GM21526 (cell line): ENCODE data around the gene RASSF1.

Experiments used
- ATAC-seq: cut with Tn5 transposase; IDR thresholded peaks from one replicate; pipeline ENCODE4 v1.9.1; 2021; ENCODE audit warnings: moderate library complexity; ENCODE audit not compliant: unreplicated experiment, low FRiP score

The RASSF1 gene

DNA sequence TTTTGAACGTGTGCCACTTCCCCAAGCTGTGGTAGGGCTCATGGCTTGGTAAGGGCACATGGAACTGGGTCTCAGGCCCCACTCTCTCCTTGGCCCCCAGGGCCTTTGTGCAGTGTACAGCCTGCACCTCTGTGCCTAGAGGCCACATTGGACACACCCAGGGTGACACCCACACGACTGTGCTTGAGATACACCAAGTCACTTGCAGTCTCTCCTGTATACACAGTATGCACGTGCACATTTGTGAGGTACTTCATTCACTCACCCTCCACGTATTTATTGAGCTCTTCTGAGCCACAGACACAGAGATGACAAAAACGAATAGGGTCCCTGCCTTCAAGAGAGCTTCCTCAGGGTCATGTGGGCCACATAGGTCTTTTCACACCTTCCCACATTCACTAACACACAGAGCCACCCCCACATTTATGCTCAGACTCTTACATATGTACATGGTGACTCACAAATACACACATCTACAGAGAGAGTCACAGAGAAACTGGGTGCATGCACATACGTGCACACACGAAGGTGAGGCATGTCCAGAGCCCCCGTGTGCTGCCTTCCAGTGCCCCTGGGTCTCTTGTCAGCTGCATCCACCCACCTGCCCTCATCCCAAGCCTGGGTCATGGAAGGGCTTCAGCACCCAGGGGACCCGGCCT is 28.5 kb upstream of the RASSF1 start:
- no peak for ATAC-seq

DNA sequence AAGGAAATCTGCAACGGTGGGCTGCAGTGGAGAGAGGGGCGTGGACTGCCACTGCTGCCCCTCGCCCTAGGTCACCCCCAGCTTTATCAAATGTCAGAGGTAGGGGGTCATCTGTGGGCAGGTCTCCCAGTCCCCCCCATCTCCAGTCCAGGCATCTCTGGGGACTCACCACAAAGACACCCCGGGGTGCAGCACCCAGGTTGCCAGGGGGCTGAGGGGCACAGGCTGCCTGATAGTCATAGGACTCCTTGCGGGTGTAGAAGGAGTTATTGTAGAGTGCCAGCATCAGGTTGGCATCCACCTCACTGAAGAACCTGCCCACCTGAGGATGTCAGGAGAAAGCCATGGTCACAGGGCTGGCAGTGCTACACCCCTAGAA is 25.2 kb upstream of the RASSF1 start:
- no peak for ATAC-seq

GRCh38 chr3:50365080-50365841 is 24.6 kb upstream of the RASSF1 start:
- peak; percentile 70 for ATAC-seq

- ATAC-seq, result no peak
These were observed 24.0 kb upstream of the RASSF1 start for GRCh38 chr3:50364573-50365079.

DNA sequence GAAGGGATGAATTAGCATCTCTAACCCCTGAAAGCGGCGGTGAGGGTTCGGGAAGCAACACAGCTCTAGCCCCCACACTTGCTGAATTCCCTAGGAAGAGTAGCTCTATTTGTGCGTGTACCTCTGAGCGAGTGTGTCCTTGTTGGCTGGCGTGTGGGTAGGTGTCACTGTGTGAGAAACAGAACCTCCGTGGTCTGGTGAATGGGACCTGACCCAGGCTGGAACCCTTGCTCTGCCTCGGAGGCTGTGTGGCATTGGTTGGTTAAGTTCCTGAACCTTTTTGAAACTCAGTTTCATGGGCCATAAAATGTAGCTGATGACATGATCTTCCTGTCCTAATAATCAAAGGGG is 19.1 kb upstream of the RASSF1 start:
- peak; percentile 14 for ATAC-seq

GRCh38 chr3:50358911-50359759 is 18.5 kb upstream of the RASSF1 start, which contains the start of gene TMEM115:
TMEM115 (minus strand) TSS chr3:50359521; CDS start chr3:50359063, 458 bp downstream.
- ATAC-seq, result peak; percentile 92

- ATAC-seq, result no peak
These were observed 17.8 kb upstream of the RASSF1 start for GRCh38 chr3:50358355-50358910.

- no peak for ATAC-seq
These were observed 16.8 kb upstream of the RASSF1 start for GRCh38 chr3:50357481-50357880.

GRCh38 chr3:50356553-50356952 is 15.9 kb upstream of the RASSF1 start:
- no peak for ATAC-seq

- ATAC-seq, result no peak
These were observed 15.4 kb upstream of the RASSF1 start for GRCh38 chr3:50355829-50356552.

DNA sequence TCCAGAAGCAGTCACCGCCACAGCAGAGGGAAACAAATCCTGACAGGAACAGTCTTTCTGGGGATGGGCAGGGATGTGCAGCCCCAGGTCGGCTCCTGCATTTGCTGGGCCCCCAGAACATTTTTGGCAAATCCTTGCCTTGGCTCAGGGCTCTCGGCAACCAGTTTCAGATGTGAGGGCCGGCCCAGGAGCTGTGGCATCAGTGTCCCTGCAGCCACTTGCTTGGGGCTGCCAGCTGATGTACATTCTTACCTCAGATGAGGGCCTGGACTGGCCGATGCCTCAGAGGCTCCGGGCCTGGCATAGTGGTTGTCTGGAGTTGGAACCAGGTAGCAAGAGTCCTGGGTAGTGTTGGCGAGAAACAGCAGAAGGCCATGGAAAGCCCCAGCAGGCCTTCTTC is 14.2 kb upstream of the RASSF1 start:
- no peak for ATAC-seq

- no peak for ATAC-seq
These were observed 13.6 kb upstream of the RASSF1 start for GRCh38 chr3:50354186-50354764.

DNA sequence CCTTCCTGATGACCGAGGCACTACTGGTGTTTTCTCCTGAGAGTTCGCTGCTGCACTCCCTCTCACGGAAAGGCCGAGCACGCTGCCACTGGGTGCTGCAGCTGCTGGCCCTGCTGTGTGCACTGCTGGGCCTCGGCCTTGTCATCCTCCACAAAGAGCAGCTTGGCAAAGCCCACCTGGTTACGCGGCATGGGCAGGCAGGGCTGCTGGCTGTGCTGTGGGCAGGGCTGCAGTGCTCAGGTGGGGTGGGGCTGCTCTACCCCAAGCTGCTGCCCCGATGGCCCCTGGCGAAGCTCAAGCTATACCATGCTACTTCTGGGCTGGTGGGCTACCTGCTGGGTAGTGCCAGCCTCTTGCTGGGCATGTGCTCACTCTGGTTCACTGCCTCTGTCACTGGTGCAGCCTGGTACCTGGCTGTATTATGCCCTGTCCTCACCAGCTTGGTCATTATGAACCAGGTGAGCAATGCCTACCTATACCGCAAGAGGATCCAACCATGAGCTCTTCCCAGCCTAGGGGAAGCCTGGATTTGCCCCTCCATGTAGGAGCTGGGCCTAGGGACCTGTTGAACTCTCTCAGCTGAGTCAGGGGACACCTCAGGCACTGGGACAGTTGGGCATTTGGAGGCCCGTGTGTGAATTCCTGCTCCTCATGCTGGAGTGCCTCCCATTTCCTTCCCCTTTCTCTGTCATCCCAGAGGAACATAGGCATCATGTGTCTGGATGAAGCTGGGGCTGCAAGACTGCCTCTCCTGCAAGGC is 12.8 kb upstream of the RASSF1 start:
- no peak for ATAC-seq

GRCh38 chr3:50352781-50353180 is 12.1 kb upstream of the RASSF1 start:
- ATAC-seq, result no peak

GRCh38 chr3:50351323-50351697 is 10.7 kb upstream of the RASSF1 start:
- no peak for ATAC-seq

DNA sequence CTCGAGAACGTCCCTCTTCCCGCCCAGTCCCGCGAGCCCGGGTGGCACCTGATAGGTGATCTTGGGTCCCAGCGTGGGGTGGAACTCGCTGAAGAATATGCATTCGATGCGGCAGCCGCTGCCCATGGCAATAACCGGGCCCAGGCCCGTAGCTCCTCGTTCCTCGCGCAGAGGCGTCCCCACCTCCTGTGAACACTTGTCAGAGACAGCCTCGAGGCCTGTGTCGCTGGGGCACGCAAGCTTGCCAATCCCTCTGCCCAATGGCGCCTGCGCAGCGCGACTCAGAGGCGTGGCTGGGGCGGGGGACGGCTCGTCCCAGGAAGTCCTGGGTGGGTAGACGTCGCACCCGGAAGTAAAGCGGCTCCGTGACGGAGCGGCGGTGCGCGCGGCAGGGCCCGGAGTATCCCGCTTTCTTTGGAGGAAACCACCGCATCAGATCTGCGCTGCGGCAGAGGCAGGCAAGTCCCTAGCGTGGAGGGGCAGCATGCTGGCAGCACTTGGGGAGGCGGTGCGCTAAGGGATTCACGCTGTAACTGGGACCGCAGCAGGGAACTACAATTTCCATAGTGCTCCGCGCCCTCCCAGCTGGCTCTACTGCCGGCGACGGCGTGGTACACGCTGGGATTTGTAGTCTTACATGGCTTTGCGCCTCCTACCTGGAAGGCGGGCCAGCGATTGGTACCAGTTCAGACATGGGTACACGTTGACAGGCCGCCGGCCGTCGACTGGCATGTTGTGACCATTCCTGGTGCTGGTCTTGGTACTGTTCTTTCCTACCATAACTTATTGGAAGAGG is 10.1 kb upstream of the RASSF1 start, which contains the start of the genes CYB561D2 and NPRL2:
CYB561D2 (plus strand) TSS at position 336 of the 796 bp plus-strand sequence. CDS start 572 bp downstream, outside the sequence.
NPRL2 (minus strand) TSS at position 249 of the 796 bp plus-strand sequence; CDS start at position 126, 123 bp downstream.
- ATAC-seq, result peak; percentile 78

DNA sequence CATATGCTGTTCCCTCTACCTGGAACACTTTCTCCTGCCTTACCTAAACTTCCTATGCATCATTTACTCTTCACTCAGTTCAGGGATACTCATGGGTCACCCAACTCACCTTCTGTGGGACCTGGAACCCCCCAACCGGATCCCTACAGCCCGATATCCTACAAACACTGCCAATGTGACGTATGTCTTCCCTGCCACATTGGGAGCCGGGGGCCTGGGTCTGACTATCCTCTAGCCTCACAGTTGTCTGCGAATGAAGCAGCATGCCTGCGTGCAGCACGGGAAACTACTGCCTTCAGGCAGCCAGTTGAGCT is 9.5 kb upstream of the RASSF1 start:
- ATAC-seq, result no peak

GRCh38 chr3:50347187-50347813 is 6.7 kb upstream of the RASSF1 start:
- no peak for ATAC-seq
